HEK293T (cell line): ENCODE data around the gene NAMPT.

Experiments
- BHLHE40 ChIP-seq: fragments of 450-650 bp; IDR thresholded peaks from 2 replicates; pipeline ENCODE4 v1.6.1; 2016; ENCODE audit warnings: mild to moderate bottlenecking, moderate library complexity, borderline replicate concordance
- FOXA1 ChIP-seq: fragments of 450-650 bp; IDR thresholded peaks from 2 replicates; pipeline ENCODE4 v1.6.1; 2016; ENCODE audit warnings: mild to moderate bottlenecking
- HDGF ChIP-seq: fragments of 450-650 bp; IDR thresholded peaks from 2 replicates; pipeline ENCODE4 v1.6.1; 2017; ENCODE audit warnings: antibody characterized with exemption, borderline replicate concordance
- NFRKB ChIP-seq: fragments of 450-650 bp; IDR thresholded peaks from 2 replicates; pipeline ENCODE4 v1.6.1; 2016; ENCODE audit warnings: mild to moderate bottlenecking, moderate library complexity
- SP1 ChIP-seq: fragments of 450-650 bp; IDR thresholded peaks from 2 replicates; pipeline ENCODE4 v1.6.1; 2017
- TARDBP ChIP-seq: fragments of 450-650 bp; IDR thresholded peaks from 2 replicates; pipeline ENCODE4 v1.6.1; 2016
- TF ChIP-seq, protein P1 (sequence below): fragments of 450-650 bp; IDR thresholded peaks from 2 replicates; pipeline ENCODE4 v1.6.1; 2016

DNA sequence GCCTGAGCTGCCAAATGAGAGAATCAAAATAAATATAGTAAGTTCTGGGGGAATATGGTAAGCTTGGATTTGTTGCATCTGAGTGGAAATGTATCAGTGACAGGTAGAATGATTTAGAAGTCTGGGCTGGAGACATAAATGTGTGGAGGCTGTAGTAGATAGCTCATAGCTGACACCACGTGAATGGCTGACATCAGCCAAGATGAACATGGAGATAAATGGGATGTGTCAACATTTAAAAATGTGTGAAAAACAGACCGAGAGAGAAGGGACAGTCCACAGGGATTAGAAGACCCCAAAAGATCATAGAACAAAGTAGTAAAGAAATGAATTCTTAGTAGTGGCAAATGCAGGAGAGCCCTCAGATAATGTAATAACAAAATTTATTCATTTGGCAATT is 40.9 kb downstream of the NAMPT start:
- TF ChIP-seq SP1, result no peak
- TF ChIP-seq TARDBP, result no peak
- TF ChIP-seq NFRKB, result no peak
- no peak for TF ChIP-seq BHLHE40
- TF ChIP-seq HDGF, result no peak
- TF ChIP-seq, protein P1, sequence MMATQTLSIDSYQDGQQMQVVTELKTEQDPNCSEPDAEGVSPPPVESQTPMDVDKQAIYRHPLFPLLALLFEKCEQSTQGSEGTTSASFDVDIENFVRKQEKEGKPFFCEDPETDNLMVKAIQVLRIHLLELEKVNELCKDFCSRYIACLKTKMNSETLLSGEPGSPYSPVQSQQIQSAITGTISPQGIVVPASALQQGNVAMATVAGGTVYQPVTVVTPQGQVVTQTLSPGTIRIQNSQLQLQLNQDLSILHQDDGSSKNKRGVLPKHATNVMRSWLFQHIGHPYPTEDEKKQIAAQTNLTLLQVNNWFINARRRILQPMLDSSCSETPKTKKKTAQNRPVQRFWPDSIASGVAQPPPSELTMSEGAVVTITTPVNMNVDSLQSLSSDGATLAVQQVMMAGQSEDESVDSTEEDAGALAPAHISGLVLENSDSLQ, result no peak
- no peak for TF ChIP-seq FOXA1
